Coronary artery (tissue), 2 donors: Measurements from ENCODE around the gene MCF2L2.

Source experiments
- DNase-seq: peaks from one replicate; pipeline ENCODE4 v3.0.0-alpha.2; 2017; ENCODE audit warnings: low spot score
- H3K27ac ChIP-seq, 2 donors: fragments of 200-600 bp; sonication (generic); one replicate each; pipeline ENCODE4 v1.5.1; 2016 to 2019
- H3K4me3 ChIP-seq: fragments of 200-600 bp; sonication (generic); 2 replicates; pipeline ENCODE4 v1.5.1; 2016; ENCODE audit warnings: mild to moderate bottlenecking, moderate library complexity
- TF ChIP-seq, protein P1 (sequence below): fragments of 200-600 bp; sonication (generic); IDR thresholded peaks from one replicate; pipeline ENCODE4 v1.5.1; 2019; ENCODE audit warnings: antibody characterized with exemption

Gene MCF2L2

GRCh38 chr3:183208800-183209199 is 219.6 kb downstream of the MCF2L2 start:
- H3K4me3 ChIP-seq = no peak overlapping the region
- TF ChIP-seq, protein P1, sequence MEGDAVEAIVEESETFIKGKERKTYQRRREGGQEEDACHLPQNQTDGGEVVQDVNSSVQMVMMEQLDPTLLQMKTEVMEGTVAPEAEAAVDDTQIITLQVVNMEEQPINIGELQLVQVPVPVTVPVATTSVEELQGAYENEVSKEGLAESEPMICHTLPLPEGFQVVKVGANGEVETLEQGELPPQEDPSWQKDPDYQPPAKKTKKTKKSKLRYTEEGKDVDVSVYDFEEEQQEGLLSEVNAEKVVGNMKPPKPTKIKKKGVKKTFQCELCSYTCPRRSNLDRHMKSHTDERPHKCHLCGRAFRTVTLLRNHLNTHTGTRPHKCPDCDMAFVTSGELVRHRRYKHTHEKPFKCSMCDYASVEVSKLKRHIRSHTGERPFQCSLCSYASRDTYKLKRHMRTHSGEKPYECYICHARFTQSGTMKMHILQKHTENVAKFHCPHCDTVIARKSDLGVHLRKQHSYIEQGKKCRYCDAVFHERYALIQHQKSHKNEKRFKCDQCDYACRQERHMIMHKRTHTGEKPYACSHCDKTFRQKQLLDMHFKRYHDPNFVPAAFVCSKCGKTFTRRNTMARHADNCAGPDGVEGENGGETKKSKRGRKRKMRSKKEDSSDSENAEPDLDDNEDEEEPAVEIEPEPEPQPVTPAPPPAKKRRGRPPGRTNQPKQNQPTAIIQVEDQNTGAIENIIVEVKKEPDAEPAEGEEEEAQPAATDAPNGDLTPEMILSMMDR = no peak
- DNase-seq = no peak
- no peak overlapping the region for H3K27ac ChIP-seq

- no peak for DNase-seq
- TF ChIP-seq, protein P1 = no peak
- Histone ChIP-seq H3K27ac (no peak overlapping the region), H3K4me3 (no peak overlapping the region)
These were observed 220.2 kb downstream of the MCF2L2 start for GRCh38 chr3:183208260-183208659.

DNA sequence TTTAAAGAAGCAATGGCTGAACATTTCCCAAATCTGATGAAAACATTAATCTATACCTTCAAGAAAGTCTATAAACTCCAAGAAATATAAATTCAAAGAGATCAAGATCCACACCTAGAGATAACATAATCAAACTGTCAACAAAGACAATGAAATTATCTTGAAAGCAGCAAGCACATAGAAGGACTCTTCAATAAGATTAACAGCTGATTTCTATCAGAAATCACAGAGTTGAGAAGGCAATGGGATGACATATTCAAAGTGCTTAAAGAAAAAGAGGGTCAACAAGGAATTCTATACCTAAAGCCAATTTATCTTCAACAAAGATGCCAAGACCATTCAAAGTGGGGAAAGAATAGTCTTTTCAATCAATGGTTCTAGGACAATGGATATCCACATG is 224.7 kb downstream of the MCF2L2 start:
- Histone ChIP-seq H3K27ac (no peak overlapping the region), H3K4me3 (no peak overlapping the region)
- TF ChIP-seq, protein P1 = no peak
- no peak for DNase-seq

- DNase-seq = no peak
- Histone ChIP-seq H3K4me3 (no peak overlapping the region), H3K27ac (no peak overlapping the region)
- TF ChIP-seq, protein P1 = no peak
These were observed 226.3 kb downstream of the MCF2L2 start for GRCh38 chr3:183202004-183202722.

- H3K4me3 ChIP-seq = no peak overlapping the region
- H3K27ac ChIP-seq = no peak overlapping the region
- no peak for DNase-seq
- TF ChIP-seq, protein P1 = no peak
These were observed 229.5 kb downstream of the MCF2L2 start for GRCh38 chr3:183198939-183199338.

- H3K27ac ChIP-seq = no peak overlapping the region
- no peak for DNase-seq
- TF ChIP-seq, protein P1 = no peak
- H3K4me3 ChIP-seq = no peak overlapping the region
These were observed 230.7 kb downstream of the MCF2L2 start for GRCh38 chr3:183197734-183198133.

DNA sequence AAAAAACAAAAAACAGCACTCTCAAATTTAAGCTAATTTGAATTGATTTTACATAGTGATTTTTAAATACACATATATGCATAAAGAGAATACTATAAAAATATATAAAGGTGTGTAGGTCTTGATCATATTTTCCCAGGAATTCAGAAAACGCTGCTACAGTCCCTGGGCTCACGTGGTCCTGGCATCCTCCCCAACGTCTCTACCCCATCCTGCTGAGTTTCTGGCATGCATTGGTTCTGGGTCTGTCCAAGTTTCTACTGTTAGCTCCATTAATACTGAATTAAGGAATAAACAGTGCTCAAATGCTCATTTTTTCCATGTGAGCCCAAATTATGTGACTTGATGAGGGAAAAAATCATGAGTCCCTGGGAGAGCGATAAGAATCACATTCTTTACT is 233.2 kb downstream of the MCF2L2 start:
- Histone ChIP-seq H3K4me3 (no peak overlapping the region), H3K27ac (no peak overlapping the region)
- DNase-seq = no peak
- TF ChIP-seq, protein P1 = no peak
